GM12873 (cell line): ENCODE results near the gene RASSF1.

Experiments used
- CTCF ChIP-seq: IDR thresholded peaks from 2 replicates; pipeline ENCODE4 v1.5.1; 2012; ENCODE audit warnings: low read depth, mild to moderate bottlenecking, moderate library complexity, low read length, control low read depth; ENCODE audit not compliant: insufficient read depth; ENCODE audit errors: missing control alignments

Gene RASSF1

GRCh38 chr3:50294492-50295403, 45.9 kb downstream of the RASSF1 start:
- no peak for TF ChIP-seq CTCF

- TF ChIP-seq CTCF: no peak
Measured at GRCh38 chr3:50294089-50294488, 46.5 kb downstream of the RASSF1 start.

- TF ChIP-seq CTCF: no peak
Measured at GRCh38 chr3:50293079-50293801, 47.4 kb downstream of the RASSF1 start.

- TF ChIP-seq CTCF: no peak
Measured at GRCh38 chr3:50292159-50293078, 48.2 kb downstream of the RASSF1 start, which contains the start of gene IFRD2. TSS of gene IFRD2 (minus strand) at chr3:50292429. CDS start at chr3:50292274, 155 bp downstream.

- no peak for TF ChIP-seq CTCF
Measured at GRCh38 chr3:50290161-50290641, 50.4 kb downstream of the RASSF1 start.

GRCh38 chr3:50289130-50289529, 51.5 kb downstream of the RASSF1 start:
- no peak for TF ChIP-seq CTCF
